HG03025 (cell line): Measurements from ENCODE around the gene RHOT2.

Source experiments
- ATAC-seq: cut with Tn5 transposase; IDR thresholded peaks from one replicate; pipeline ENCODE4 v1.9.1; 2021; ENCODE audit warnings: mild to moderate bottlenecking, moderate library complexity; ENCODE audit not compliant: unreplicated experiment, low FRiP score

RHOT2 gene

GRCh38 chr16:694187-694862 lies 26.4 kb downstream of the RHOT2 start:
- no peak for ATAC-seq

DNA sequence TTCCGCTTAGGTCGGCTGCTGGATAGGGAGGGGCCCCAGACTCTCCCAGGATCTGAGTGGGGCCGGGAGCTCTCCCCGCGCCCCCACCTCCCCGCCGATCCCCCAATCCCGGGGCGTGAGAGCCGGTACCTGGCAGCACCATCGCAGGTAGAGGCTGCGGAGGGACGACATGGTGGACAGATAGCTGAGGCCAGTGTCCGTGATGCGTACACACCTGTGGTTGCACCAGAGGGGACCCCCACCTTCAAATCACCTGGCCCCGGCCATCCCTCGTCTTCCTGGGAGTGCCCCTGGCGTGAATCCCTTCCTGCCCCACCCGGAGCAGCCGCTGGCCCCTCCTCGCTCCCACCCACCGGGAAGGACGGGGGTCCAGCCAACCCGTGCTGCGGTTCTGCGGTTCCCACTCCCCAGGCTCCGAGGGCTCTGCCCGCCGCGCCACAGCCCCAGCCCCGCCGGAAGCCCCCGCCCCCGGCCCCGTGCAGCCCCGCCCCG lies 27.0 kb downstream of the RHOT2 start:
- ATAC-seq = no peak

- ATAC-seq = no peak
Measured at GRCh38 chr16:695355-696089, 27.6 kb downstream of the RHOT2 start.

GRCh38 chr16:698911-699671 lies 31.2 kb downstream of the RHOT2 start:
- ATAC-seq = no peak

- ATAC-seq = no peak
Measured at GRCh38 chr16:700684-701584, 33.0 kb downstream of the RHOT2 start.

DNA sequence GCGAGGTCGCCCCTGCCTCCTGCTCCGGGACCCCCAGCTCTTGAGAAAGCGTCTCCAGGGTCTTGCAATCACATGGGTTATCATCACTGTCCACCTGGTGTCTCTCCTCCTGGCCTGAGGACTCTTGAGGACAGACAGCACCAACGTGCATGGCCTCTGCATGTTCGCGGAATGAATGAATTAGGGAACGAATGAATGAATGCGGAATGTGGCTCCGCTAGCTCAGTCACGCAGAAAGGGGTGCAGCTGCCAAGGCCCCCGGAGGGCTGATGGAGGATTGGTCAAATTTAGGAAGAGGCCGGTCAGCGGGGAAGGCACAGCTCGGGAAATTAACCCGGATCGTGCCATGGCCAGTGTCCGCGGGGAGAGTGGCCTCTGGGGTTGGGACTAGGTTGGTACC lies 34.4 kb downstream of the RHOT2 start:
- ATAC-seq = no peak

DNA sequence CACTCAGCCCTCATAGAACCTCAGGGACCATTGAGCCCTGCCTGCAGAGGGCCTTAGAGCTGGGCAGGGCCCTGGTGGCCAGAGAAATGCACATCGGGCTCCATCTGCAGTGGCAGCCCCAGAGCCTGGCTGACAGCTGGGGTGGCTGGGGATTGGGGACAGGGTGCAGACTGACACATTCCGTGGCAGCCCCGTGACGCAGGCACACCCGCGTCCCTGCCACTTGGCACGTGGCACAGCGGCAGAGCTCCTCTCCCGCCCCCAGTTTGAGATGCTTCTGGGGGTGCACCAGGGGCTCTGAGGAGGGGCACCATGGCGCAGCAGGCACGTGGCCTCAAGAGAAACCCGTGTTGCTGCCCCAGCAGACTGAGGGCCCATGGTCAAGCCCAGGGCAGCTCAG lies 35.5 kb downstream of the RHOT2 start:
- ATAC-seq = no peak

GRCh38 chr16:704047-704446 lies 36.1 kb downstream of the RHOT2 start:
- ATAC-seq = no peak

DNA sequence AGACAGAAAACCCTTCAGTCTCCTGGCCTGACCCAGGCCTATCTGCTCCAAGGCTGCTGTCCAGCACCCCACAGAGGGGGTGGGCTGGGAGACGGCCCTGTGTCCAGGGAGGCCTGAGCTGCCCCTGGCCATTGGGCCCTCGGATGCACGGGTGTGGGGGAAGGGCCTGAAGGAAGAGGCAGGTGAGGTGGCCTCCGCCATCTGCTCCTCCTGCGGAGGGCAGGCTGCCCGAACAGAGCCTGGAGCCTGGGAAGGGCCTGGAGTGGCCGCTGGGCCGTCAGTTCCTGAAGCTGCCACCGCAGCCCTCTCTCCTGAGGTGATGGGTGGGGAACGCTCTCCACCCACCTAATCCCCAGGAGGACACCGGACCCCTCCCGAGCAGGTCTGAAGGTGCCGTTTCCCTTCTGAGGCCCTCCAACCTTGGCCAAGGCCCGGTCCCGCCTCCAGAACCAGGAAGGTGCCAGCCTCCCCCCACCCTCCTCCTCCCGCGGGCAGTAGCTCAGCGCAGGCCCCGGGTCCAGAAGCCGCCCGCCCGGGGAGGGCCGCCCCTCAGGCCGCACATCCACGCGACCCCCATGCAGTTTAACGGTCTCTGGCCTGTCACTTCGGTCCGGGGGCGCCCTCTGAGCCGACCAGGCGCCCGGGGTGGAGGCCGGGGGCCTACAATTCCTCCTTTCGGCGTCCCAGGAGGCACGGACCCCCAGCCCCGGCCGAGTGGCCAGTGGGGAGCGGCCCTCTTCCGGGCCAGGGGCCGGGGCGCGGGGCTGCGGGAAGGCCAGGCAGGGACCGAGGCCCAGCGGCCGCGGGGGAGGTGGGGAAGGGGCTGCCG lies 36.8 kb downstream of the RHOT2 start:
- no peak for ATAC-seq

DNA sequence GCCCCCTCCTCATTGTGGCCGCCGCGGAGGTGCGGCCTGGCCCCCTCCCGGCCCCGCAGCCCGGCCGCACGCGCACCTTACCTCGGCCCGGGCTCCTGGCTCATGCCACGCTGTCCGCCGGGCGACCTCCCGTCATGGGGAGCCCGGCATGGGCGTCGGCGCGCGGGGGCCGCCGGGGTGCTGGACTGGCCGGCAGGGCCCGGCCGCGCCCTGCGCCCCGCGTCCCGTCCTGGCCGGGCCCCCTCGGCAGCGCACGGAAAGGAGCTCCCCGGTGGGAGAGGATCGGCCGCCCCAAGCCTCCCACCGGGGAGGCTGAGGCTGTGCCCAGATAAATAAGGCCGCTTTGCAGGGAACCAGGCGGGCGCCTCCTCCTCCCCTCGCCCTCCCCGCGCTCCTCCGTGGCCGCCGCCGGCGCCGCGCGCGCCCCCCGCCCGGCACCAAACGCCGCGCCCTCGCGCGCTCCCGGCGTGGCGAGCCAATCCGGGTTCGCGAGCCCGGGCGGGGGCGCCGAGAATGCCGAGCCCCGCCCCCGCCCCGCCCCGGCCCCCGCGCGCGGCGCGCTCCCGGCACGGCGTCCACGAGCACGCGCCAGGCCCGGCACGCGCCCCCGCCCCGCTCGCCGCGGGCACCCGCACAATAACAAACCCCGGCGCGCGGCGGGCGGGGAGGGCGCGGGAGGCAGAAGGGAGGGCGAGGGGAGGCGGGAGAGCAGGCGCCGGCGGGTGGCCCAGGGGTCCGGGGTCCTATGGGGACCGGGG lies 37.7 kb downstream of the RHOT2 start, which contains the start of gene FBXL16:
Gene FBXL16 (minus strand): TSS at position 371 of the 758 bp plus-strand sequence. CDS start 8,396 bp downstream, outside the sequence.
- ATAC-seq = no peak

DNA sequence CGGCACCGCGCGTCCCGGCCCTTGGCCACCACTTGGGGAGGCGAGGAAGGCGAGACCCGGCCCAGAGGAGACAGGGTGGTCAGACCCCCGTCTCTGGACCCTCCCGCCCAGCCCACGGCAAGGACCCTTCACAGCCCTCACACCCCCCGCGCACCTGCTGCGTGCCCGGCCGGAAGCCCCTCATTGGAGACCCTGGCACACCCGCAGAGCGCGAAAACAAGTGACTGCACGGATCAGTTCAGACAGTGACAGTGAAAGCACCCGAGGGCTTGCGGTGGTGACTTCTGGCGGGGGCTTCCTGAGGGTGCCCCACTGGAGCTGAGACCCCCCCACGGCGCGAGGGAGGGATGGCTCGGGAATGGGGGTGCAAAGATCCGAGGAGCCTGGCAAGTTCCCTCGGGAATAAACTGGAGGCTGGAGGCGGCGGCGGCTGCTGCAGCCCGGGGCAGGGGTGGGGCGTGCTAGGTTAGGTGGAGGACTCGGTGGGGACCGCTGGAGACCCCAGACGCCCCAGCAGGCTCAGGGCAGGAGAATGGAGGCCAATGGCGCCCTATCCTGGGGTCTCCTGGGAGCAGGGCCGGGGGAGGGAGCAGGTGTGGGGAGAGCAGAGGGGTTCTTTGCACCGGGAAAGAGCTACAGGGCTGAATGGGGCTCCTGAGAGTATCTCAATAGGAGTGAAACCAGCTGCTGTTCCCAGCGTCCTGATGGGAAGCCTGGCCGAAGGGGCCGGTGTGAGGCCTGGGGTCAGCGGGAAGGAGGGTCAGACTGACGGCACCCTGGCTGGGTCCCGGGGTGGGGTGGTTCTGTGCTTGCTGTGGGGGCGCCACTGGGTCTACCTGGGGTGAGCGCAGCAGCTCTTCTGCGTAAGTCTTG lies 38.5 kb downstream of the RHOT2 start:
- no peak for ATAC-seq

DNA sequence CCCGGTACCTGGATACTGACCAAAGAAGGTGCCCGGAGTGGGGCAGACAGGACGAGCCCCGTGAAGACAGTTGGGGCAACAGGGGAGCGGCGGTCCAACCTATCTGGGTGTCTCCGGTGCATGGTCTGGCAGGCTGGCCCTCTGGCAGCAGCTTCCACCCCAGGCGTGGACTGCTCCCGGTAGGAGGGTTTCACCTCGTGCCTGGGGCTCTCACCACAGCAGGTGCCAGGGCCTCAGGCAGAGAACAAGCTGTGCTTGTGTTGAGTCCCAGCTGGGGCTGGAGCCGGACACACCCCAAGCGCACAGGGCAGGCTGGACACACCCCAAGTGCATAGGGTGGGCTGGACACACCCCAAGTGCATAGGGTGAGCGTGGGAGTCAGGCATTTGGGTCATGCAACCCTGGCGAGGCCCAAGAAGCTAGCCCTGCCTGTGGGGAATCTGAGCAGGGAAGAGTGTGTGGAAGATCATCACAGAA lies 39.2 kb downstream of the RHOT2 start:
- ATAC-seq = no peak

DNA sequence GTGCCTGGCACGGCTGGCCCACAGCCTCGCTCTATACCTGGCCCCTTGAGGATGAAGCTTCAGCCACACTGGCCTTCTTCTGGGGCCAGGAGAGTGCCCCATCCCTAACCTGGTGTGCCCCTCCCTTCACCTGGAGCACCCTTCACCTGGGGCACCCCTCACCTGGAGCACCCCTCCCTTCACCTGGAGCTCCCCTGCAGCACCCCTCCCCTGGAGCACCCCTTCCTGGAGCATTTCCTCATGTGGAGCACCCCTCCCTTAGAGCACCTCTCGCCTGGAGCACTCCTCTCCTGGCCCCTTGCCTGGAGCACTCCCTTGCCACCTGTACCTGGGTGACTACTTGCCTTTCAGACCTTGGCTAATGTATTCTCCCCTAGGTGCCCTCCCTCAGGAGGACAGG lies 40.1 kb downstream of the RHOT2 start:
- ATAC-seq = no peak

DNA sequence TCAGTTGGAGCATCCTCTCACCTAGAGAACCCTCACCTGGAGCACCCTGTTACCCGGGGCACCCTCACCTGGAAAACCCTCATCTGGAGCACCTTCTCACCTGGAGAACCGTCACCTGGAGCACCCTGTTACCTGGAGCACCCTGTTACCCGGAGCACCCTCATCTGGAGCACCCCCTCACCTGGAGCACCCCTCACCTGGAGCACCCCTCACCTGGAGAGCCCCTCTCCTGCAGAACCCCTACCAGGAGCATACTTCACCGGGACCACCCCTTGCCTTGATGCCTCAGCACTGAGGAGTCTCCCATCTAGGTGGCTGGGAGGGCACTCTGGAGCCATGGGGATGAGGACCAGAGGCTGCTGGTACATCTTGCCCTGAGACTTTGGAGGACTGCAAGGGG lies 41.0 kb downstream of the RHOT2 start:
- no peak for ATAC-seq

GRCh38 chr16:709566-710499 lies 41.9 kb downstream of the RHOT2 start:
- no peak for ATAC-seq

GRCh38 chr16:710500-711075 lies 42.7 kb downstream of the RHOT2 start:
- no peak for ATAC-seq
